HG03175 (cell line): ENCODE results near the gene FBN3.
"Not testable (repeated sequence)": the region's sequence is repeated elsewhere in the genome, so short reads cannot be mapped to it uniquely, and the experiment has no call there.

Experiments used
- ATAC-seq: cut with Tn5 transposase; IDR thresholded peaks from one replicate; pipeline ENCODE4 v1.9.1; 2021; ENCODE audit warnings: mild to moderate bottlenecking, moderate library complexity; ENCODE audit not compliant: unreplicated experiment

FBN3 gene

DNA sequence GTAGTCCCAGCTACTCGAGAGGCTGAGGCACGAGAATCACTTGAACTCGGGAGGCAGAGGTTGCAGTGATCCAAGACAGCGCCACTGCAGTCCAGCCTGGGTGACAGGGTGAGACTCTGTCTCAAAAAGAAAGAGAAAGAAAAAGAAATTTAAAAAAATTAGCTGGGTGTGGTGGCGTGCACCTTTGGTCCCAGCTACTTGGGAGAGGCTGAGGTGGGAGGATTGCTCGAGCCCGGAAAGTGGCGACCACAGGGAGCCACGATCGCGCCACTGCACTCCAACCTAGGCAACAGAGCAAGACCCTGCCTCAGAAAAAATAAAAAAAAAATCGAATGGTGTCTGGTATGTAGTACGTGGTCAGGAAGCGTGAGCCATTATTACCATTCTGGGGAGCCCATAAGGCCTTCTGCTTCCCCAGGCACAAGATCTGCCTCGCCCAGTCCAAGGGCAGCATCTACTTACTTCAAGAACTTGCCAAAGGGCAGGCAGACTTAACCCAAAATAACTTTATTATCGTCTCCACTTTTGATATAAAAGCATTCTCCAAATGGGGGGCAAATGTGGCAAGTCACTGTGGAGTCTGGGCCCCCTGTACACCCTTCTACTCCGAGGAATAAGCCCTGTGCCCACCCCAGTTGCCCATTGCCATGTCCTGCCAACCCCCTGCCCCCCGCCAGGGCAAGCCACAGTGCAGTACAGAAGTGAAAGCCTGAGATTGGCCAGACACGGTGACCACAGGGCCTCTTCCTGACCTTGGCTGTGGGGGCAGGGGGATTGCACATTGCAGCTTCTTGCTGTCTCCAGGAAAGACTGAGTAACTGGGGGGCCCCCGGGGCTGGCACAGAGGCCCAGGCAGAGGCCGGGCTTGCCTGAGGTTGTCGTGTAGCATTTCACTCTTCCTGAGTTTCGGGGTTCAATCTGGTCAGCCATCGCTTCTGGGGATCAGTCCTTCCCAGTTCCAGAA lies 84.2 kb downstream of the FBN3 start:
- ATAC-seq, result no peak

DNA sequence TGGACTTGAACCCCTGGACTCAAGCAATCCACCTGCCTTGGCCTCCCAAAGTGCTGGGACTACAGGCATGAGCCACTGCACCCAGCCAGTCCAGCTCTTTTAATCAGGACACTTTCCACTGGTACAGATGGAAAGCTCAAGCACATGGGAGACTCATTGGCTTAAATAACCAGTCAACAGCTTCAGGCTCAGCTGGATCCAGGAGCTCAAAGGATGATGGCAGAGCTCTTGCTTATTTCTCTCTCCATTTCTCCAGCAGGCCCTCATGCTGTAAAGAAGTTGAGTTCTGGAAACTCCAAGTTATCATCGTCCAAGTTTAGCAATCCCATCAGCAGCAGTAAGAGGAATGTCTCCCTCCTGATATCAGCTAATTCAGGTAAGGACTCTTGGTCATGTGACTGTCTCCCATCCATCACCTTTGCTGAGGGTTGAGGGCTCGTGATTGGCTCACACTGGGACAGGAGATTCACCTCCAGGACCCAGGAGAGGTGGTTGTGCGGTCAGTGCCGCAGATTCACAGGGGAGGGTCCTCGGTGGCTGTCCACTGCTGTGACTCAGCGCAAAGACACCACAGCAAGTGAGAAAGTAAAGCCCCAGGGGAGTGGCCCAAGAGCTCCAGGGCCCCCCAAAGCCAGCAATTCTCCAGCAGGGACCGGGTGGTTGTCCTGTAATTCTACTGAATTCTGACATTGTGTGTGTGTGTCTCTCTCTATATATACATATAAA lies 91.7 kb downstream of the FBN3 start:
- ATAC-seq, result no peak

DNA sequence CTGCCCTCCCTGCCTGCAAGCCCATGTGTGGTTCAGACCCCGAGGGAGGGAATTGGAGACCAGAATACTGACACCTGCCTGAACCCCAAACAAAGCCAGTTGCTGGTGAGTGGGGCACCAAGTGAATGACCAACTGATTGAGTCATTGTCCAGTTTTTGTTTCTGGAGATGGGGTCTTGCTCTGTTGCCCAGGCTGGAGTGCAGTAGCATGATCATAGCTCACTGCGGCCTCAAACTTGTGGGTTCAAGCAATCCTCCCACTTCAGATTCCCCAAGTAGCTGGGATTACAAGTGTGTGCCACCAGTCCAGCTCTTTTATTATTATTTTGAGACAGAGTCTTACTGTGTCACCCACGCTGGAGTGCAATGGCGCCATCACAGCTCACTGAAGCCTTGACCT lies 92.9 kb downstream of the FBN3 start:
- no peak for ATAC-seq

DNA sequence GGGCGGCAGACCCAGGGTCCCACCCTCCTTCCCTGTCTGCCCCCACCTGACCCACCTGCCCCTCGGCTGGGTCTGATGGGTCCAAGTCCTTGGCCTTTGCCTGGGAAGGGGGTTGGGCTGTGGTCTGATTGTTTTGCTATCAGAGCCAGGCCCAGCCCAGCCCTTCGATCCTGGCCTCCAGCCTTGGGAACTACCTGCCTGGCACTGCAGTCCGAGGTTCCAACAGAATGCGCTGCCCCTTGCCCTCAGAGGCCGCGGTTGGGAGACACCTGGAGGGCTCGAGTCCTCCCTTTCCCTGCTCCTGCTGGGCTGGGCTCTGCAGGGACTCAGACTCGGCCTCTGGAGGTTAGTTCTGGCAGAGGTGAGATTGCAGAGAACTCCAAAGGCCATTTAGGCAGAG lies 95.2 kb downstream of the FBN3 start:
- no peak for ATAC-seq

DNA sequence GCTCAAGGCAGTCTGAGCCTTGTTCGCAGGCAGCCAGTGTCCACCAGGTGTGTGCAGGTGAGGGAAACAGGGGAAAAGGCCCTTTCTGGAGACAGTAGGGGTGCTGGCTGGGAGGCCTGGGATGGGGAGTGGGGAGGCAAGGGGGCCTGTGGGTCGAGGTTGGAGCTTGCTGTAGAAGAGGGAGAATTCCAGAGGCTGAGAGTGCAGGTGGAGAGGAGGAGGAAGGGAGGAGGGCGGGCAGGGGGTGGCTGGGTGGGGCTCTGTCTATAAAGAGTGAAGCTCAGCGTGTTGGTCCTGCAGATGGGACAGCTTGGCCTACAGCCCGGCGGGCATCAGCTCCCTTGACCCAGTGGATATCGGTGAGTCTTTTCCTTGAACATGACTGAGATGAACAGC lies 96.9 kb downstream of the FBN3 start, which contains the start of gene CCL25:
Gene CCL25 (plus strand): TSS at position 297 of the 396 bp plus-strand sequence. CDS start 290 bp downstream, outside the sequence.
- ATAC-seq, result no peak

DNA sequence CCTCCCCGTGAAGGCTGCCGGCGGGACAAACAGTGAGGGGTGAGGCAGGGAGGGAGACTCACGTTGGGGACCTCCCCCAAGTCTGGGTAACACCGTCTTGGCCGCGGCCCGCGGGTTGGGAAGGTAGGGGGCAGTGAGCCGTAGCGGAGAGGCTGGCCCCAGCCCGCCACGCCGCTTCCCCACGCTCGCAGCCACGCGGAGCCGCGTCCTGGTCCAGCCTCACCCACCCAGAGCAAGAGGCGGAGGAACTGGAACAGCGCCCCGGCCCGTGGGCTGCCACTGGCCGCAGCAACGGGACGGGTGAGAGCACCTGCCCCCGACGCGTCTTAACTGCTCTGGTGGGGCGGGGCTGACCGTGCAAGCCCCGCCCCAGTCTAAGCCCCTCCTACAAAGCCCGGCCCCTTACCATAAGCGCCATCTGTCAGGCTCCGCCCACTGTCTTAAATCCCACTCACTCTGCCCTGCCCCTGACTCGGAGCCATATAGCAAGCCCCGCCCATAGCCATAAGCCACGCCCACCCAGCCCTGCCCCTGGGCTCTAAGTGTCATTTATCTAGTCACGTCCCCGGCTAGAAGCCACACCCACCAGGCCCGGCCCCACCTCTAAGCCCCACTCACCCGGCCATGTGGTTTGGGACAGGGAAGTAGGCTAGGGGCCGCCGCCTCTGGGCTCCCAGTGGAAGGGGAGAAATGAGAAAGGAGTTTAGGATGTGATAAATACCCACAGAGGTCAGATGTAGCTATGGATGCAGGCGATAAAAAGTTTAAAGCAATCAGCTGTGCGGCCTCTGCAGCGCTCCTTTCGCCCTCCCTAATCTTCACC lies 98.9 kb downstream of the FBN3 start:
- ATAC-seq, result peak; percentile 88

DNA sequence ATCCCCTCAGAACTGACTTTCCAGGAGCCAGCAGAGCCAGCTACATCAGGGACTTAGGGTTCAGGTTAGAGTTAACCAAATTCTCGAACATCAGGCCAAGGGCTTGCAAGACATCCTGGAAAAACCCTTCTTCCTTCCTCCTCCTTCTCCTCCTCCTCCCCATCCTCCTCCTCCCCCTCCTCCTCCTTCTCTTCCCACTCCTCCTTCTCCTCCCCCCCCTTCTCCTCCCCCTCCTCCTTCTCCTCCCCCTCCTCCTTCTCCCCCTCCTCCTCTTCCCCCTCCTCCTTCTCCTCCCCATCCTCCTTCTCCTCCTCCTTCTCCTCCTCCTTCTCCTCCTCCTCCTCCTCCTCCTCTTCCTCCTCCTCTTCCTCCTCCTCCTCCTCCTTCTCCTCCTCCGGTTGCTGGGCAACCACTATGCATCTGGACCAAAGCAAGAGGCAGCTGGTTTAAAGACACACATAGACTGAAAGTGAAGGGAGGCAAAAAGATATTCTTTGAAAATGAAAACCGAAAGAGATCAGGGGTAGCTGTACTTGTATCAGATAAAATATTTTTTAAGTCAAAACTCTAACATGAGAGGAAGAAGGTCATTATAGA lies 102.7 kb downstream of the FBN3 start:
- peak; percentile 34 for ATAC-seq

DNA sequence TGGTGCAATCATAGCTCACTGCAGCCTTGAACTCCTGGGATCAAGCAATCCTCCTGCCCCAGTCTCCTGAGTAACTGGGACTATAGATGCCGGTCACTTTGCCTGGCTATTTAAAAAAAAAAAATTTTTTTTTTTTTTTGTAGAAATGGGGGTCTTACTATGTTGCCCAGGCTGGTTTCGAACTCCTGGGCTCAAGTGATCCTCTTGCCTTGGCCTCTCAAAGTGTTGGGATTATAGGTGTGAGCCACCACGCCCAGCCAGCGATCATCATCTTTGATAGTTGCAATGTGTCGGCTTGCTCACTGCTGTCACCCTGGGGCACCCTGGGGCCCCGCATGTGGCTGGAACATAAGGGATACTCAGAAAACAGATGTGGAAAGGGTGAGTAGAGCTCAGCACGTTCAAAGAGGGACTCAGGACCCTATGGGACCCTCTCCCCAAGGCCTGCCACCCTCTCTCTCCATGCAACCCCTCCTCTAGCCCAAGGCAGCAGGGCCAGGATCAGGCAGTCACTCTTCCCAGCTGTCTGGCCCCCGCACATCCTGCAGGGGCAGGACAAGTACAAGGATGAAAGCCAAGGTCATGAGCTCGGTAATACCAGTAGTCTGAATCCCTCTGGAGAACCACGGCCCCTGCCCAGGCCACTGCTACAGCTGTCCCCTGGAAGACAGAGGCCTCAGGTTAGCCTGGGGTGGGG lies 103.4 kb downstream of the FBN3 start:
- no peak for ATAC-seq

DNA sequence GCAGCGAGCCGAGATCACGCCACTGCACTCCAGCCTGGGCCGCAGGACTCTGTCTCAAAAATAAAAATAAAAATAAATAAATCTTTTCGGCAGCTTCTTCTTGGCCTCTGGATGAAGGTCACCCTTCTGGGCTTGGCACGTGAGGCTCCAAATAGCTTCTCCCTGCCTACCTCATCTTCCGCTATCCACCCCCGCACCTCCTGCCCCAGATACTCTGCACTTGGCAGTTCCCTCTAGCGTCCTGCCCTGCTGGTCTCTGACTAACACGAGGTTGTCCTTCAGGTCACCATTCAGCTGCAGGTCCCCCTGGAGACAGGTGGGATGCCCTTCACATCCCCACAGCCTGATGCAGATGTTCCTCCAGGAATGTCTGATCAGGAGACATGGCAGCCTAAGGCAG lies 105.4 kb downstream of the FBN3 start:
- ATAC-seq, result no peak

DNA sequence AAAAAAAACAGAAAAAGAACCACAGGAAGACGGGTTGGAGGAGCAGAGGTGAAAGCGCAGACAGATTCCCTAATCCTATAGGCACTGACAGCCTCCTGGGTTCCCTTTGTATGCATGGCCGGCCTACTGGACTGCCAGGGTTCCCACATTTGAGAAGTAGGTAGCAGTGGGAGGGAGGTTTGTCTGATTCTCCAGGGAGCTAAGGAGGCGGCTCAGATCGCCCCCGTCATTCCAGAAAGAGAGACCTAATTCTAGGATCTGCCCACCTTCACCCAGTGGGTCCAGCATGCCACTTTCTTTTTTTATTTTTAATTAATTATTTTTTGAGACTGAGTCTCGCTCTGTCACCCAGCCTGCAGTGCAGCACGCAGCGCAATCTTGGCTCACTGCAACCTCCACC lies 106.5 kb downstream of the FBN3 start:
- ATAC-seq, result no peak

DNA sequence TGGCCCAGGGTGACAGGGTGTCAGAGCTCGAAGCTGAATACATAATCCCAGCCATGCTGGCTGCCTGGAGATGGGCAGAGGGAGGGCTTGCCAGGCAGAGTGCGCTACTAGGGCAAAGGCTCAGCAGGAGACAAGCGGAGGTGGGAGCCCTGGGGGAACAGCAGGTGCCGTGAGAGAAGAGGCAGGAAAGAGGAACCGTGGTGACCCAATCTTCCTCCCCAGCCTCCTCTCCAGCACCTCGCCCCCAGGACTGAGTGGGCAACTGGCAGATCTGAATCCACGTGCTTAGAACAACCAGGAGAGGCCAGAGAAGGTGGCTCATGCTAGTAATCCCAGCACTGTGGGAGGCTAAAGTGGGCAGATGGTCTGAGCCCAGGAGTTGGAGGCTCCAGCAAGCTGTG lies 107.9 kb downstream of the FBN3 start:
- ATAC-seq, result no peak

DNA sequence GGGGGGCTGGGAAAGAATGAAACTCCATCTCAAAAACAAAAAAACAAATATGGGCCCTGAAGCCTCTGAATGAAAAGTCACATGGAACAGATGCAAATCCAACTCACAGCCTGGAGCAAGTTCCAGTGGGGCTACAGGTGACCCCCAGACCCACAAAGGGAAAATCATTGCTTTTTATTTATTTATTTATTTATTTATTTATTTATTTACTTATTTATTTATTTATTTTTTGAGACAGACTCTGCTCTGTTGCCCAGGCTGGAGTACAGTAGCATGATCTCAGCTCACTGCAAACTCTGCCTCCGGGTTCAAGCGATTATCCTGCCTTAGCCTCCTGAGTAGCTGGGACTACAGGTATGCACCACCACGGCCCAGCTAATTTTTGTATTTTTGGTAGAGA lies 110.2 kb downstream of the FBN3 start:
- ATAC-seq, result no peak

DNA sequence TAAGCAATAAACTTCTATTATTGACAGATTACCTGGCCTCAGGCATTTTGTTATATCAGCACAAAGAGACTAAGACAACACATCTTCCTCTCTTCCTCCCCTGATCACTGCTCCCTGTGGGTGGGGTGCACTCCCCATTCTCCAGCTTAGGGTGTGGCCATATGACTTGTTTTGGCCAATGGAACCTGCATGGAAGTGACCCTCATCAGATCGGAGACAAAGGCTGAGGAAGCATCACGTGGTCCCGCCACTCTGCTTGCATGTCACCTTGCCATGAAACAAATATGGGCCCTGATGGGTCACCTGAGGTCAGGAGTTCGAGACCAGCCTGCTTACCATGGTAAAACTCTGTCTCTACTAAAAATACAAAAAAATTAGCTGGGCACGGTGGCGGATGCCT lies 110.6 kb downstream of the FBN3 start:
- no peak for ATAC-seq

DNA sequence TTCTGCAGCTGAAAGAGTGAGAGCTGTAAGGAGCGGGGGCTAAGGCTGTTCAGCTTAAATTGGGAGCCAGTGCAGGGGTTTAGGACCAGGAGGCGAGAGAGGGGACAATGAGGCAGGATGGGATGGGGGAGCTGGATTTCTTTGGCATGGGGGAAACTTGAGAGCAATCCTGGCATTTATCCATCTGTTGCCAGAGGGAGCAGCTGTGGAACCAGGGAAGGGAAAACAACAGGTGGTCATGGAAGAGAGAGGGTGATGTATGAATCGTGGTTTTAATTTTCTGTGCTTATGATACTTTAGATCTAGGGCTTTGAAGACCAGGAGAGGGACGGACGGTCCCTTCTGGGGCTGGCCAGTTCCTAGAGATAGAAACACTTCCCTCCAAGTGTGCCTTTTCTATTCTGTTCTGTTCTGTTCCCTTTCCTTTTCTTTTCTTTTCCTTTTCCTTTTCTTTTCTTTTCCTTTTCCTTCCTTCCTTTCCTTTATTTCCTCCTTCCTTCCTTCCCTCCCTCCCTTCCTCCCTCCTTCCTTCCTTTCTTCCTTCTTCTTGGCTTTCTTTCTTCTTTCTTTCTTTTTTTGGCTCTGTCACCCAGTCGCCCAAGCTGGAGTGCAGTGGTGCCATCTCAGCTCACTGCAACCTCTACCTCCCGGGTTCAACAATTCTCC lies 112.8 kb downstream of the FBN3 start:
- ATAC-seq, result no peak

DNA sequence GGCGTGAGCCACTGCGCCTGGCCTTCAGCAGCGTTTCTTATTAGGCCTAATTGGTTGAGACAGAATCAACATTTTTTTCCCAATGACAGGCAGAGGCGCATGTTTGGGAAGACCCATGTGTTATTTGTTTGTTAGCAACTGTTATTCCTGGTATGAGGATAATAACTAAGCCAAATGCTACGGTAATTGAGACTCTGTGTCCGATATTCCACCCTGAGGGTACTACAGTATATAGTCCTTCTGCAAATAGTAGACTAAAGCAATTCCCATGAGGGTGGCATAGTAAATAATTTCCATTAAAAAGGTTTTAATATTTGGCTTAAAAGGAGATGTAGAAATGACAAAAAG lies 115.2 kb downstream of the FBN3 start:
- ATAC-seq, result no peak

DNA sequence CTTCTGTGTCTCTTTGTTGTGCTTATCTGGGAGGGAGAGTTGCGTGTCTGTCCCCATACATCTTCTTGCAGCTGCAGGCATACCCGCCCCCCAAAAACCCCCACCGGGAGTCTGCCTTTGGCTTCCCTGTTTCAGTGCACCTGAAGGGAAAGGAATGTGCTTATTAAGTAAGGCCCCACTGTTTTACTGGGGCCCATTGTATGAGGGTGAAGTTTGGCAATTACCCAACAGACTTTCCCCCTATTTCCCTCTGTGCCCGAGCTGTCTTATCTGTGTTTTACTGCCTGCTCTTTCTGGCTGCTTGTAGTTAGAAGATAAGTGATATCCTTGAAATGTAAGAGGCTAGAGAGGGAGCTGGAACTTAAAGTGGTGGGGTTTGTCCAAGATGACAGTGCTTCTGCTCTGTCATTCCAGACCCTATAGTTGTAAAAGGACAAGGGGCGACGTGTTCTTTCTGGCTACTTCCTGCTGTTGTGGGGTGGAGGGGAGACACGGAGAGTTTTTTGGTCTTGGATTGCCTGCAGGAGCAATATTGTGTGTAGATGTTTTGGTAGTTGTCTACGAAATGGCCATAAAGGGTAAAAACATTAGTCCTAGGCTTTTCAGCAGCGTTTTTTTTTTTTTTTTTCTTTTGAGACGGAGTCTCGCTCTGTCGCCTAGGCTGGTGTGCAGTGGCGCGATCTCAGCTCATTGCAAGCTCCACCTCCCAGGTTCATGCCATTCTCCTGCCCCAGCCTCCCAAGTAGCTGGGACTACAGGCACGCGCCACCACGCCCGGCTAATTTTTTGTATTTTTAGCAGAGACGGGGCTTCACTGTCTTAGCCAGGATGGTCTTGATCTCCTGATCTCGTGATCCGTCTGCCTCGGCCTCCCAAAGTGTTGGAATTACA lies 115.9 kb downstream of the FBN3 start:
- not testable (repeated sequence) for ATAC-seq

DNA sequence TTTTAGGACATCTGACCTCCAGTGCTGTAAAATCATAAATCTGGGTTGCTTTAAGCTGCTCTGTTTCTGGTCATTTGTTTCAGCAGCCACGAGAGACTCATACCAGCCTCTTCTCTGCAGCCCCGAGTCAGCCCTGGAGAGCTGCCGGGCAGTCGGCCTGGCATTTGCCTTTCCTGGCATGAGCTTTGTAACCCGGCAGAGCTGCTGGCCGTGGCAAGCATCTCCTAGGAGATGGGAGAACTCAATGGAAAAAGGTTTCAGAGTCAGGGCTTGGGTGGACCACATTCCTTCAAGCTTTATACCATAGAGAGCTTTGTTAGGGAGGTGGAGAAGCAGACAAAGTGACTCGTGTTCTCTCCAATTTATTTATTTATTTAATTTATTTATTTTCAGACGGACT lies 118.4 kb downstream of the FBN3 start:
- no peak for ATAC-seq

DNA sequence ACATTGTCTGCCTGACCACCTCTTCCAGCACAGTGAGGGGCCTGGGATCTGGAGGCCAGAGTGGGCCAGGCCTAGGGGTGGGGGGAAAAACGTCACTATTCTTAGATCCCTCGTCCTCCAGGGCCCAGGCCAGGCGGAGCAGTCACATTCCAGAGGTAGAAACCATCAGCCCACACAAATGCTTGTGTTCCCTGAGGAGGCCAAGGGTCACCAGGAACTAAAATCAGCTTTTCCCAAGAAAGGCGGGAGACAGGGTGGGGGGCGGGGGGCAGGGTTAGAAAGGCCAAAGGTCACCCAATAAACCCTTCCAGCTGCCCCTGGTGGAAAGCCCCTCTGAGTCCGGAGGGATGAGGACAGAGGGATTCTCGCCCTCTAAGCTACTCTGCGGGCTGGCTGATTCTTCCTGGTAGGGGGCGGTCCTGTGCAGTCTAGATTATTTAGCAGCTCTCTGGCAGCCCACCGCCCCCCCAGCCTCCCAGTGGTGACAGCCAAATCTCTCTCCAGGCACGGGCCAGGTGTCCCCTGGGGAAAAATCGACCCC lies 120.4 kb downstream of the FBN3 start:
- ATAC-seq, result no peak
